ENCODE results near the gene PNMA6E. TPM values are rescaled to one million over a fixed set of nuclear protein-coding genes. Genes with fewer than 3 reads are reported as not detected.
A peak's percentile ranks its signal among the peaks of the same experiment; 100 is the strongest.

Gene PNMA6E
- total and polyA plus RNA-seq, 9 of the 15 experiments (the other 6 are each of a cell fraction or from before 2014, with no cell fraction given) = 0.03 TPM; not detected in 8

- TF ChIP-seq GABPB2 (CRISPR knock-in tag; conservative IDR thresholded peaks at IDR 0.05) = no peak
- no peak for TF ChIP-seq ZNF830 (CRISPR knock-in tag; IDR thresholded peaks at IDR 0.05)
- TF ChIP-seq CTCF (IDR thresholded peaks at IDR 0.05 in 2 of 3, conservative IDR thresholded peaks at IDR 0.05 in 1 of 3; ENCODE audit: insufficient read depth in 2 of 3, low read depth in 1 of 3, low read length in 3 of 3) = no peak
- no peak for TF ChIP-seq MEF2A (IDR thresholded peaks at IDR 0.05; ENCODE audit: control insufficient read depth, low read depth, low read length)
- TF ChIP-seq NFRKB (IDR thresholded peaks at IDR 0.05; ENCODE audit: low read depth) = no peak
- TF ChIP-seq THRAP3 (IDR thresholded peaks at IDR 0.05; ENCODE audit: borderline replicate concordance) = no peak
Observed at GRCh38 chrX:153411255-153411987, 10.3 kb upstream of the PNMA6E start, which contains the start of gene ZFP92 (continued).

GRCh38 chrX:153410888-153411254 is 9.7 kb upstream of the PNMA6E start:
- peaks cover 12 to 61% of the 10 kb centered on the region in 2 experiments; a peak in 4 of 5 replicates for H3K4me1 ChIP-seq (replicated peaks in 1 of 2; ENCODE audit: control insufficient read depth in 2 of 2, insufficient read depth in 2 of 2, low read length in 2 of 2)
- intact Hi-C loops (cut with micrococcal nuclease) (no loop called here), in situ Hi-C loops (cut with MboI) (no loop called here)
- no peaks in the 10 kb centered on the region for H3K27me3 ChIP-seq (ENCODE audit: control insufficient read depth in 2 of 2, insufficient read depth in 2 of 2, low read length in 2 of 2)
- H3K79me2 ChIP-seq (ENCODE audit: control insufficient read depth, insufficient read depth, low read length) = peaks cover 9% of the 10 kb centered on the region
- H4K20me1 ChIP-seq (replicated peaks; ENCODE audit: control insufficient read depth, insufficient read depth, low read length) = no peaks in the 10 kb centered on the region
- H3K9ac ChIP-seq (ENCODE audit: insufficient read depth in 1 of 2, low read depth in 2 of 2, low read length in 2 of 2) = peak overlapping the region; percentile 61 to 91; a peak in 3 of 4 replicates
- ChIA-PET POLR2A (no interaction called here), CTCF (ENCODE audit: low intra/inter-chr PET ratio) (no interaction called here)
- H3K4me3 ChIP-seq = peak overlapping the region; percentile 61
- no peaks in the 10 kb centered on the region for H3K9me3 ChIP-seq (replicated peaks; ENCODE audit: control insufficient read depth, insufficient read depth, low read depth, low read length)
- BruUV-seq (replicated peaks) = TSS peak; percentile 84
- H3K9me1 ChIP-seq (ENCODE audit: control insufficient read depth, insufficient read depth, low read length) = no peaks in the 10 kb centered on the region
- H2AFZ ChIP-seq (ENCODE audit: low read depth, low read length) = peak overlapping the region; percentile 93
- H3K27ac ChIP-seq (ENCODE audit: extremely low read depth, low read depth, low read length) = peak overlapping the region; percentile 69; the same call in 2 of the 3 replicates
- H3K4me2 ChIP-seq (ENCODE audit: insufficient read depth, low read length) = peak overlapping the region; percentile 78
- ATAC-seq = no peak
- H3K36me3 ChIP-seq (ENCODE audit: control insufficient read depth, insufficient read depth, low read length) = no peaks in the 10 kb centered on the region
- 52% methylated on average over 9 of the region's 12 CpGs for WGBS (ENCODE audit: insufficient coverage, low coverage, missing lambda C conversion rate)
- no peak for DNase-seq (ENCODE audit: extremely low read depth in 1 of 4, low spot score in 3 of 4)
- no peak for FAIRE-seq
- TF ChIP-seq NONO (IDR thresholded peaks at IDR 0.05; ENCODE audit: low read depth in 2 of 2, low read length in 1 of 2) (no peak), NCOA4 (IDR thresholded peaks at IDR 0.05; ENCODE audit: partially characterized antibody) (no peak), BHLHE40 (IDR thresholded peaks at IDR 0.05; ENCODE audit: low read length) (no peak), ZNF384 (IDR thresholded peaks at IDR 0.05; ENCODE audit: low read depth, low read length) (no peak), TGIF2 (CRISPR knock-in tag; IDR thresholded peaks at IDR 0.05) (no peak), XRCC3 (IDR thresholded peaks at IDR 0.05) (no peak), ZNF780A (CRISPR knock-in tag; IDR thresholded peaks at IDR 0.05) (no peak), NR2C1 (IDR thresholded peaks at IDR 0.05) (0 out of 2 replicates have a peak, but pooled peaks have one; percentile 35), NR2C1 (tag; IDR thresholded peaks at IDR 0.05) (0 out of 2 replicates have a peak, but pooled peaks have one; percentile 34), ZHX1 (conservative IDR thresholded peaks at IDR 0.05; ENCODE audit: low read length) (no peak), ZNF217 (CRISPR knock-in tag; IDR thresholded peaks at IDR 0.05) (no peak)

All from K562 (cell line).